ENCODE results near the gene ZNF33B. TPM values are rescaled to one million over a fixed set of nuclear protein-coding genes. Genes with fewer than 3 reads are reported as not detected.

The ZNF33B gene
- total RNA-seq, 1 experiment from 2014 or later: 27.2 TPM

DNA sequence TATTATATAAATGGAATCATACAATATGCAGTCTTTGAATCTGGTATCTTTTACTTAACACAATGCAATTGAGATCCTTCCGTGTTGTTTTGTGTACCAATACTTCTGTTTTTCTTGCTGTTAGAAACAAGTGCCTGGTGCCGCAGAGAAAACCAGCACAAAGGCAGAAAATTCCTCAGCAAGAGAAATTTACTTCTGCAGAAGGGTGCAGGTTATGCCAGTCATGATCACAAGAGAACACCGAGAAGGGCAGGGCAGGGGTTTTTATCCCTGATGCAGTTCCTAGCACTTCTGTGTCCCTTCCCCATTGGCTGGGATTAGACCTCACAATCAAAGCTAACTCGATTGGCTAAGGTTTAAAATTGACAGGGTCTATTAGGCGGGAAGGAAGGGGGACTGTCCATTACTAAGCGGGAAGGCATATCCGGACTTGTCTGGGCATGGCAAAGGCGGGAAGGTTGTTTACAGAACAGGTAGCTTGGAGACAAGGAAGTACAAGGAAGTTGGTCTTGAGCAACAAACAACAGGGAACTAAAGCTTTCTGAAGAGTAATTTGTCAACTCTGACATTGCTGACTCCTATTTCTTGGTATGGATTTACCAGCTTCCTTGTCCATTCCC, 2.4 kb upstream of the ZNF33B start:
- peaks cover 43% of the 10 kb centered on the region for H3K36me3 Mint-ChIP-seq (ENCODE audit: insufficient read depth, unreplicated experiment)
- H3K9me3 Mint-ChIP-seq (ENCODE audit: low read depth, unreplicated experiment): no peaks in the 10 kb centered on the region
- intact Hi-C loops (cut with micrococcal nuclease; ENCODE audit: unreplicated experiment): no loop called here
- H3K4me1 Mint-ChIP-seq (ENCODE audit: low read depth, unreplicated experiment): peaks cover 30% of the 10 kb centered on the region
- TF ChIP-seq, protein P1, sequence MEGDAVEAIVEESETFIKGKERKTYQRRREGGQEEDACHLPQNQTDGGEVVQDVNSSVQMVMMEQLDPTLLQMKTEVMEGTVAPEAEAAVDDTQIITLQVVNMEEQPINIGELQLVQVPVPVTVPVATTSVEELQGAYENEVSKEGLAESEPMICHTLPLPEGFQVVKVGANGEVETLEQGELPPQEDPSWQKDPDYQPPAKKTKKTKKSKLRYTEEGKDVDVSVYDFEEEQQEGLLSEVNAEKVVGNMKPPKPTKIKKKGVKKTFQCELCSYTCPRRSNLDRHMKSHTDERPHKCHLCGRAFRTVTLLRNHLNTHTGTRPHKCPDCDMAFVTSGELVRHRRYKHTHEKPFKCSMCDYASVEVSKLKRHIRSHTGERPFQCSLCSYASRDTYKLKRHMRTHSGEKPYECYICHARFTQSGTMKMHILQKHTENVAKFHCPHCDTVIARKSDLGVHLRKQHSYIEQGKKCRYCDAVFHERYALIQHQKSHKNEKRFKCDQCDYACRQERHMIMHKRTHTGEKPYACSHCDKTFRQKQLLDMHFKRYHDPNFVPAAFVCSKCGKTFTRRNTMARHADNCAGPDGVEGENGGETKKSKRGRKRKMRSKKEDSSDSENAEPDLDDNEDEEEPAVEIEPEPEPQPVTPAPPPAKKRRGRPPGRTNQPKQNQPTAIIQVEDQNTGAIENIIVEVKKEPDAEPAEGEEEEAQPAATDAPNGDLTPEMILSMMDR (IDR thresholded peaks at IDR 0.05; ENCODE audit: unreplicated experiment): no peak
- no TSS peak for BruUV-seq (replicated peaks)
- H3K27ac Mint-ChIP-seq (ENCODE audit: unreplicated experiment): peak overlapping the region; percentile 81
- peak overlapping the region; percentile 39 for H3K4me3 Mint-ChIP-seq (ENCODE audit: low read depth, unreplicated experiment)
- peak; percentile 77 for DNase-seq
- H3K27me3 Mint-ChIP-seq (ENCODE audit: unreplicated experiment): no peaks in the 10 kb centered on the region
- CTCF ChIA-PET: interaction anchor here (0.5 to 1.3 kb wide), 3 partner anchors 58 to 771 kb away, joined by 3 to 8 read pairs (median 4); no protein-coding TSS in a partner anchor

DNA sequence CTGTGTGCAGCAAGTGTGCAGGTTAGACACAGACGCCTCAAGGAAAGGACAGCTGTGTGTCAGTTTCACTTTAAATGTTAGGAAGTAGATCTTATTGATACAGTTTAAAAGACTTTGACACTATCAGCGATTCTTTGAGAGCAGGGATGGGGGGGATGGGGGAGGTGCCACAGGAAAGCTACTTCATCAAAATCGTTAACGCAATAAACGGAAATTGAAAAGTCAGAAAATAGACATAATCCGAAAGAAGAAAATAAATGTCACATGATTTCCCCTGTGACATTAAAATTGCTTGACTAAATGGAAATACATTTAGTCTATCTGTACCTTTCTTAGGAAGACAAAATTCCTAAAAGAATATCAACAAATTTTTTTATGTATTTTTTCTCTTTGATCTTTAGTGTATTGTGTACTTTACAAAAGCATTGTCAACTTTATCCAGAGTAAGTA, 476 bp upstream of the ZNF33B start:
- Mint-ChIP-seq H3K27ac (ENCODE audit: unreplicated experiment) (peak overlapping the region; percentile 86), H3K27me3 (ENCODE audit: unreplicated experiment) (no peaks in the 10 kb centered on the region), H3K4me1 (ENCODE audit: low read depth, unreplicated experiment) (peaks cover 12% of the 10 kb centered on the region), H3K36me3 (ENCODE audit: insufficient read depth, unreplicated experiment) (peaks cover 55% of the 10 kb centered on the region), H3K9me3 (ENCODE audit: low read depth, unreplicated experiment) (no peaks in the 10 kb centered on the region), H3K4me3 (ENCODE audit: low read depth, unreplicated experiment) (peak overlapping the region; percentile 83)
- no peak for DNase-seq
- TF ChIP-seq, protein P1 (IDR thresholded peaks at IDR 0.05; ENCODE audit: unreplicated experiment): no peak
- CTCF ChIA-PET: no interaction called here
- BruUV-seq (replicated peaks): no TSS peak
- intact Hi-C loops (cut with micrococcal nuclease; ENCODE audit: unreplicated experiment): loop anchor here (2.0 to 5.0 kb wide), 3 partner anchors 86 to 144 kb away; partner anchors contain the start of gene BMS1

DNA sequence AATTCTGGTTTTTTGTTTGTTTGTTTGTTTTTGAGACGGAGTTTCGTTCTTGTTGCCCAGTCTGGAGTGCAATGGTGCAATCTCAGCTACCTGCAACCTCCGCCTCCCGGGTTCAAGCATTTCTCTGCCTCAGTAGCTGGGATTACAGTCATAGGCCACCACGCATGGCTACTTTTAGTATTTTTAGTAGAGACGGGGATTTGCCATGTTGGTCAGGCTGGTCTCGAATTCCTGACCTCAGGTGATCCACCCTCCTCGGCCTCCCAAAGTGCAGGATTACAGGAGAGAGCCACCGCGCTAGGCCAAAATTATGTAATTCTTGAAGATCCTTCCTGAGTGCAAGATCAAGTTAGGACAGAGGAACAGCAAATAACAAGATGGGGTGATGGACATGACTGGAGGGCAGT, 719 bp downstream of the ZNF33B start:
- DNase-seq: peak; percentile 9
- Mint-ChIP-seq H3K4me3 (ENCODE audit: low read depth, unreplicated experiment) (peak overlapping the region; percentile 83), H3K36me3 (ENCODE audit: insufficient read depth, unreplicated experiment) (peaks cover 65% of the 10 kb centered on the region), H3K4me1 (ENCODE audit: low read depth, unreplicated experiment) (peaks cover 12% of the 10 kb centered on the region), H3K27me3 (ENCODE audit: unreplicated experiment) (no peaks in the 10 kb centered on the region), H3K27ac (ENCODE audit: unreplicated experiment) (peak overlapping the region; percentile 86), H3K9me3 (ENCODE audit: low read depth, unreplicated experiment) (no peaks in the 10 kb centered on the region)
- intact Hi-C loops (cut with micrococcal nuclease; ENCODE audit: unreplicated experiment): loop anchor here (2.0 to 5.0 kb wide), 3 partner anchors 85 to 145 kb away; partner anchors contain the start of gene BMS1
- TF ChIP-seq, protein P1 (IDR thresholded peaks at IDR 0.05; ENCODE audit: unreplicated experiment): no peak
- no TSS peak for BruUV-seq (replicated peaks)
- CTCF ChIA-PET: no interaction called here

- H3K27ac Mint-ChIP-seq (ENCODE audit: unreplicated experiment): peak overlapping the region; percentile 86
- DNase-seq: no peak
- CTCF ChIA-PET: no interaction called here
- TF ChIP-seq, protein P1 (IDR thresholded peaks at IDR 0.05; ENCODE audit: unreplicated experiment): no peak
- intact Hi-C loops (cut with micrococcal nuclease; ENCODE audit: unreplicated experiment): loop anchor here (5.0 kb wide), 1 partner anchor 115 kb away; no protein-coding TSS in a partner anchor
- H3K9me3 Mint-ChIP-seq (ENCODE audit: low read depth, unreplicated experiment): no peaks in the 10 kb centered on the region
- H3K4me1 Mint-ChIP-seq (ENCODE audit: low read depth, unreplicated experiment): peaks cover 12% of the 10 kb centered on the region
- peaks cover 65% of the 10 kb centered on the region for H3K36me3 Mint-ChIP-seq (ENCODE audit: insufficient read depth, unreplicated experiment)
- peak overlapping the region; percentile 83 for H3K4me3 Mint-ChIP-seq (ENCODE audit: low read depth, unreplicated experiment)
- BruUV-seq (replicated peaks): no TSS peak
- no peaks in the 10 kb centered on the region for H3K27me3 Mint-ChIP-seq (ENCODE audit: unreplicated experiment)
Measured at GRCh38 chr10:42637142-42637541, 1.2 kb downstream of the ZNF33B start.

Measured in Calu3 (cell line).